Measurements from ENCODE around the gene BMX. TPM values are rescaled to one million over a fixed set of nuclear protein-coding genes. Genes with fewer than 3 reads are reported as not detected.

BMX gene
- total and polyA plus RNA-seq, 2 experiments from 2014 or later: not detected

- peak overlapping the region; percentile 69 for H3K4me3 ChIP-seq
- H3K4me2 ChIP-seq (ENCODE audit: unreplicated experiment): peak overlapping the region; percentile 55
- WGBS, 2 experiments (ENCODE audit: low coverage in 1 of 2, low lambda C conversion rate in 2 of 2, missing lambda C conversion rate in 2 of 2): 81 to 86% methylated on average over 5 of the region's 5 CpGs
- no peaks in the 10 kb centered on the region for H3K4me1 ChIP-seq (ENCODE audit: insufficient read depth)
- H3K9ac ChIP-seq: peak overlapping the region; percentile 61; the same call in 1 of the 2 replicates
- no peak overlapping the region for H3K27ac ChIP-seq
- H3F3A ChIP-seq (ENCODE audit: insufficient read depth): no peaks in the 10 kb centered on the region
- H3K36me3 ChIP-seq (ENCODE audit: low read depth): no peaks in the 10 kb centered on the region
- H2AFZ ChIP-seq: peak overlapping the region; percentile 78
- in situ Hi-C loops (cut with MboI): no loop called here
- no peaks in the 10 kb centered on the region for H3K79me2 ChIP-seq (ENCODE audit: insufficient read depth)
- H3K9me3 ChIP-seq (ENCODE audit: low read depth): no peaks in the 10 kb centered on the region
- H3K27me3 ChIP-seq (replicated peaks; ENCODE audit: insufficient read depth): no peaks in the 10 kb centered on the region
- H4K20me1 ChIP-seq (ENCODE audit: insufficient read depth): no peaks in the 10 kb centered on the region
- DNase-seq: no peak
- no peaks in the 10 kb centered on the region for H3K9me2 ChIP-seq (ENCODE audit: insufficient read depth)
- TF ChIP-seq EZH2phosphoT487 (IDR thresholded peaks at IDR 0.05; ENCODE audit: insufficient read depth, low read depth) (no peak), EZH2 (IDR thresholded peaks at IDR 0.05; ENCODE audit: insufficient read depth, poor library complexity, severe bottlenecking) (no peak)
Observed at GRCh38 chrX:15492469-15492868, 8.1 kb upstream of the BMX start.

- no peaks in the 10 kb centered on the region for H3F3A ChIP-seq (ENCODE audit: insufficient read depth)
- no peak for TF ChIP-seq EZH2phosphoT487 (IDR thresholded peaks at IDR 0.05; ENCODE audit: insufficient read depth, low read depth)
- TF ChIP-seq EZH2 (IDR thresholded peaks at IDR 0.05; ENCODE audit: insufficient read depth, poor library complexity, severe bottlenecking): no peak
- H3K9ac ChIP-seq: peak within 1 kb of the TSS; percentile 61
- no peaks in the 10 kb centered on the region for H3K9me2 ChIP-seq (ENCODE audit: insufficient read depth)
- H3K4me1 ChIP-seq (ENCODE audit: insufficient read depth): no peaks in the 10 kb centered on the region
- H4K20me1 ChIP-seq (ENCODE audit: insufficient read depth): no peaks in the 10 kb centered on the region
- no peak within 1 kb of the TSS for H3K27ac ChIP-seq
- no peaks in the 10 kb centered on the region for H3K9me3 ChIP-seq (ENCODE audit: low read depth)
- H3K4me3 ChIP-seq: peak within 1 kb of the TSS; percentile 69
- no peaks in the 10 kb centered on the region for H3K79me2 ChIP-seq (ENCODE audit: insufficient read depth)
- H3K36me3 ChIP-seq (ENCODE audit: low read depth): no peaks in the 10 kb centered on the region
- H3K4me2 ChIP-seq (ENCODE audit: unreplicated experiment): peak within 1 kb of the TSS; percentile 55
- DNase-seq: peak; percentile 87
- WGBS, 2 experiments (ENCODE audit: low coverage in 1 of 2, low lambda C conversion rate in 2 of 2, missing lambda C conversion rate in 2 of 2): 9 to 10% methylated on average over 32 to 34 of the region's 47 CpGs
- no peaks in the 10 kb centered on the region for H3K27me3 ChIP-seq (replicated peaks; ENCODE audit: insufficient read depth)
- peak within 1 kb of the TSS; percentile 78 for H2AFZ ChIP-seq
- in situ Hi-C loops (cut with MboI): no loop called here
Observed at GRCh38 chrX:15493118-15493962, 7.3 kb upstream of the BMX start, which contains the start of gene PIR. PIR (minus strand) TSS chrX:15493333; CDS start chrX:15491257, 2,076 bp downstream.

- in situ Hi-C loops (cut with MboI): no loop called here
- H3K36me3 ChIP-seq (ENCODE audit: low read depth): no peaks in the 10 kb centered on the region
- H3K4me3 ChIP-seq: no peak overlapping the region
- no peak overlapping the region for H3K27ac ChIP-seq
- DNase-seq: no peak
- H3K4me1 ChIP-seq (ENCODE audit: insufficient read depth): no peaks in the 10 kb centered on the region
- H3K79me2 ChIP-seq (ENCODE audit: insufficient read depth): no peaks in the 10 kb centered on the region
- H3K9me2 ChIP-seq (ENCODE audit: insufficient read depth): no peaks in the 10 kb centered on the region
- no peaks in the 10 kb centered on the region for H3K27me3 ChIP-seq (replicated peaks; ENCODE audit: insufficient read depth)
- no peak for TF ChIP-seq EZH2 (IDR thresholded peaks at IDR 0.05; ENCODE audit: insufficient read depth, poor library complexity, severe bottlenecking)
- no peak for TF ChIP-seq EZH2phosphoT487 (IDR thresholded peaks at IDR 0.05; ENCODE audit: insufficient read depth, low read depth)
- no peaks in the 10 kb centered on the region for H4K20me1 ChIP-seq (ENCODE audit: insufficient read depth)
- no peak overlapping the region for H3K4me2 ChIP-seq (ENCODE audit: unreplicated experiment)
- H3K9ac ChIP-seq: no peak overlapping the region
- WGBS, 2 experiments (ENCODE audit: low coverage in 1 of 2, low lambda C conversion rate in 2 of 2, missing lambda C conversion rate in 2 of 2): 83 to 86% methylated on average over 4 of the region's 4 CpGs
- no peaks in the 10 kb centered on the region for H3K9me3 ChIP-seq (ENCODE audit: low read depth)
- no peaks in the 10 kb centered on the region for H3F3A ChIP-seq (ENCODE audit: insufficient read depth)
- no peak overlapping the region for H2AFZ ChIP-seq
Observed at GRCh38 chrX:15495801-15496200, 4.8 kb upstream of the BMX start.

- H3K27me3 ChIP-seq (replicated peaks; ENCODE audit: insufficient read depth): no peaks in the 10 kb centered on the region
- H4K20me1 ChIP-seq (ENCODE audit: insufficient read depth): no peaks in the 10 kb centered on the region
- peak; percentile 0 for DNase-seq
- TF ChIP-seq EZH2phosphoT487 (IDR thresholded peaks at IDR 0.05; ENCODE audit: insufficient read depth, low read depth): no peak
- TF ChIP-seq EZH2 (IDR thresholded peaks at IDR 0.05; ENCODE audit: insufficient read depth, poor library complexity, severe bottlenecking): no peak
- H3K9ac ChIP-seq: no peak overlapping the region
- in situ Hi-C loops (cut with MboI): no loop called here
- WGBS, 2 experiments (ENCODE audit: low coverage in 1 of 2, low lambda C conversion rate in 2 of 2, missing lambda C conversion rate in 2 of 2): 47 to 48% methylated on average over 4 of the region's 4 CpGs
- no peaks in the 10 kb centered on the region for H3K9me2 ChIP-seq (ENCODE audit: insufficient read depth)
- no peak overlapping the region for H2AFZ ChIP-seq
- no peaks in the 10 kb centered on the region for H3K36me3 ChIP-seq (ENCODE audit: low read depth)
- no peaks in the 10 kb centered on the region for H3F3A ChIP-seq (ENCODE audit: insufficient read depth)
- no peak overlapping the region for H3K27ac ChIP-seq
- no peaks in the 10 kb centered on the region for H3K4me1 ChIP-seq (ENCODE audit: insufficient read depth)
- no peak overlapping the region for H3K4me2 ChIP-seq (ENCODE audit: unreplicated experiment)
- no peak overlapping the region for H3K4me3 ChIP-seq
- no peaks in the 10 kb centered on the region for H3K9me3 ChIP-seq (ENCODE audit: low read depth)
- H3K79me2 ChIP-seq (ENCODE audit: insufficient read depth): no peaks in the 10 kb centered on the region
Observed at GRCh38 chrX:15496824-15497223, 3.8 kb upstream of the BMX start.

Measured in GM23248 (cell line).